COLO829 (cell line): Measurements from ENCODE around the gene ZNF28.
"Not testable (repeated sequence)": the region's sequence is repeated elsewhere in the genome, so short reads cannot be mapped to it uniquely, and the experiment has no call there.

Experiments used
- DNase-seq: peaks from one replicate; pipeline ENCODE4 v3.0.0; 2012; ENCODE audit warnings: low spot score

Gene ZNF28

DNA sequence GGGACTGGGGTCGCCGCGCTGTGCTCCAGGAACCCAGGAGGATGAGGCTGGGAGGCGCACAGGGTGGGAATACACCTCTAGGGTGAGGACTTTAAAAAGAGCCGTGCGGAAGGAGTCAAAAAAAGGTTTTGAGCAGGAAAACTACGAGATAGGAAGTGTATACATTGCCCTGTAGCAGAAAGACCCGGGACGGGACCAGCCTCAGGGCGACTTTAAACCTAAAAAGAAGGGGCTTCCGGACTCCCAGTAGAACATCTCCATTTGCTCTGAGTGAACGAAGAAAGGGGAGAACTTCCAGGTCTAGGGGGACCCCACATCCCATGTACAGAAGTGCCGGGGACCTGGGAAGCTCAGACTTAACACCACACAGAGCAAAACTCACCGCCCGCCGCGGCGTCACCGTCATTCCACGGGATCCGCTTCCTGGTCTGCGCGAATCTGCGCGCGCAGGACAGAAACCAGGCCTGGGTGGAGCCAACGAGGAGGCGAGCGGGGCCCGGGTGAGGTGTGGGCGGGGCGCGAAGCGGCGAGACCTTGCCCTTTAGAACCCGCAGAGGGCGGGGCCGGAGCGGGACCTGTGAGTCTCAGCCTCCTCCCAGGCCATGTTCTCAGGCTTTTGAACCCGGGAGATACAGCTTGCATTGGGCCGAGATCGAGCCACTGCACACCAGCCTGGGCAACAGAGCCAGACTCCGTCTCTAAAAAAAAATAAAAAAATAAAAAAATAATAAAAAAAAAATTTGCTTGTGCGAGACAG, at the start of gene ZNF28:
Gene ZNF28 (minus strand): TSS at position 430 of the 757 bp plus-strand sequence. CDS start 3,675 bp downstream, outside the sequence.
- DNase-seq, result not testable (repeated sequence)

DNA sequence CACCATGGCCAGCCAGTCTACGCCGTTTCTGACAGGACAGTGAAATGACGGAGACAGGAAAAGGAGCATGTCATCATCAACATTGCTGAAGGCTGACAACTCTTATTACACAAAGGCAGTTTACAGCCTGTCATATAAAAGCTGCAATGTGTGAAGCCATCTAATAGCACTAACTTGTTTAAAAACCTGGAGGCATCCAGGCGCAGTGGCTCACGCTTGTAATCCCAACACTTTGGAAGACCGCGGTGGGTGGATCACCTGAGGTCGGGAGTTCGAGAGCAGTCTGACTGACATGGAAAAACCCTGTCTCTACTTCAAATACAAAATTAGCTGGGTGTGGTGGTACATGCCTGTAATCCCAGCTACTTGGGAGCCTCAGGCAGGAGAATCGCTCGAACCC, 46.6 kb upstream of the ZNF28 start:
- not testable (repeated sequence) for DNase-seq

DNA sequence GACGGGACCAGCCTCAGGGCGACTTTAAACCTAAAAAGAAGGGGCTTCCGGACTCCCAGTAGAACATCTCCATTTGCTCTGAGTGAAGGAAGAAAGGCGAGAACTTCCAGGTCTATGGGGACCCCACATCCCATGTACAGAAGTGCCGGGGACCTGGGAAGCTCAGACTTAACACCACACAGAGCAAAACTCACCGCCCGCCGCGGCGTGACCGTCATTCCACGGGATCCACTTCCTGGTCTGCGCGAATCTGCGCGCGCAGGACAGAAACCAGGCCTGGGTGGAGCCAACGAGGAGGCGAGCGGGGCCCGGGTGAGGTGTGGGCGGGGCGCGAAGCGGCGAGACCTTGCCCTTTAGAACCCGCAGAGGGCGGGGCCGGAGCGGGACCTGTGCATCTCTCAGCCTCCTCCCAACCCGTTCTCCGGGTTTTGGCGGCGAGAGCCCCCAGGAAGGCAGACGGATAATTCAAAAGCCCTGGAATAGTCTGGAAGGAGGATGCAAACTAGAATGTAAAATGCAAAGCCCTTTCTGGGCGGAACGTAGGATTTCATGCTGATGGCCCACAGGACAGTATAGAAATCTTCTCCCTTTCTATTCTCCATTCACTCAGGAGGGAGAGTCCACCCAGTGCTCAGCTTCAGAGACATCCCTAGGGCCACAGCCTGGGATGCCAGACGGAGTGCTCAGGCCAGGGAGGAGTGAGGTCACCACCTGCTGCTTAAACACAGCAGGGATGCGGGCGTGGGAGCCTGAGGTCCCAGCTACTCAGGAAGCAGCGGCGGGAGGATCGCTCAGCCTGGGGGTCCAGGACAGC, 36.2 kb upstream of the ZNF28 start, which contains the start of gene ZNF468:
Gene ZNF468 (minus strand): TSS at position 242 of the 814 bp plus-strand sequence. CDS start 3,347 bp downstream, outside the sequence.
- DNase-seq, result not testable (repeated sequence)

DNA sequence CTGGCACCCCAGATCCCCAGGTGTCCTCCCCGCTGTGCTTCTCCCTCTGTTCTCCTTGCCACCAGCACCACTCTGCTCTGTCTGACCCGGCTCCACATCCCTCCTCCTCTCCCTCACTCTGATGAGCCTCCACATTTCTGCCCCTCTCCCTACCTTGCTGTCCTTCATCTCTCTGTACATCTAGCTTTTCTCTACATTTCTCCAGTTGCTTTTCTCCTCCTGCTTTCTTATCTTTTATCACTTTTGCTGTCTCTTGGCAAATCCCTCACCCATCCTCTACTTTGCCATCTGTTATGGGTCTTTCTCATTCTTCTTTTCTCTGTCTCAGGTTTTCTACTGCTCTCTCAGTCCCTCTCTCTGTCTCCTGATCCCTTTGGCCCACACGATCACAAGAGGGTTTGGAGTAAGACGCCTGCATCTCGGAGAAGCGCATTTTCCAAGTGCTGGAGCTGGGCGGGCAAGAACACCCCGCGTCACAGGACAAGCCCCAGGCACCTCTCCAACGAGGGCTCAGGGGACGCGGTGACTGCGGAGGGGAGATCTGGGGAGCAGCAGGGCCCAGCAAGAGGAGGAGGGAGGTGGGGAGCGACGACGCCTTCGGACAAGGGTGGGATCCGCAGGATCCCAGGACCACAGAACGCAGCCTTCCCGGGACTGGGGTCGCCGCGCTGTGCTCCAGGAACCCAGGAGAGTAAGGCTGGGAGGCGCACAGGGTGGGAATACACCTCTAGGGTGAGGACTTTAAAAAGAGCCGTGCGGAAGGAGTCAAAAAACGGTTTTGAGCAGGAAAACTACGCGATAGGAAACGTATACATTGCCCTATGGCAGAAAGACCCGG, 35.3 kb upstream of the ZNF28 start:
- not testable (repeated sequence) for DNase-seq

DNA sequence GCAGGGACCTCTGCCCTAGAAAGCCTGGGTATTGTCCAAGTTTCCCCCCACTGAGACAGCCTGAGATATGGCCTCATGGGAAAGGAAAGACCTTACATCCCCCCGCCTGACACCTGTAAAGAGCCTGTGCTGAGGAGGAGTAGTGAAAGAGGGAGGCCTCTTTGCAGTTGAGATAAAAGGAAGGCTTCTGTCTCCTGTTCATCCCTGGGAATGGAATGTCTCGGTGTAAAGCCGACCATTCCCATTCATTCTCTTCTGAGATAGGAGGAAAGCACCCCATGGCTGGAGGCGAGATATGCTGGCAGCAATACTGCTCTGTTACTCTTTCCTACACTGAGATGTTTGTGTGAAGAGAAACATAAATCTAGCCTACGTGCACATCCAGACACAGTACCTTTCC, 25.9 kb upstream of the ZNF28 start:
- not testable (repeated sequence) for DNase-seq

DNA sequence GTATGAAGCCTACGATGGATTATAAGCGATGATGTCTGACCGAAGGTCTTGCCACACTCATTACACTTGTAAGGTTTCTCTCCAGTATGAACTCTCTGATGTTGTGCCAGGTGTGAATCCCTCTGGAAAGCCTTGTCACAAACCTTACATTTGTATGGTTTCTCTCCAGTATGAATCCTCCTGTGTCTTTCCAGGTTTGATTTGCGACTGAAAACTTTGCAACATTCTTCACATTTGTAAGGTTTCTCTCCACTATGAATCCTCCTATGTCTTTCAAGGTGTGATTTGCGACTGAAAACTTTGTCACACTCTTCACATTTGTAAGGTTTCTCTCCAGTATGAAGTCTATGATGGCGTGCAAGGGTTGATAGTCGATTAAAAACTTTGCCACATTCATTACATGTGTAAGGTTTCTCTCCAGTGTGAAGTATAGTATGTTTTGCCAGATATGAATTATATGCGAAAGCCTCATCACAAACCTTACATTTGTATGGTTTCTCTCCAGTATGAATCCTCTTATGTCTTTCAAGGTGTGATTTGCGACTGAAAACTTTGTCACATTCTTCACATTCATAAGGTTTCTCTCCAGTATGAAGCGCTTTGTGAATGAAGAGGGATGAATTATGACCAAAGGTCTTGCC, 19.5 kb upstream of the ZNF28 start:
- DNase-seq, result not testable (repeated sequence)

DNA sequence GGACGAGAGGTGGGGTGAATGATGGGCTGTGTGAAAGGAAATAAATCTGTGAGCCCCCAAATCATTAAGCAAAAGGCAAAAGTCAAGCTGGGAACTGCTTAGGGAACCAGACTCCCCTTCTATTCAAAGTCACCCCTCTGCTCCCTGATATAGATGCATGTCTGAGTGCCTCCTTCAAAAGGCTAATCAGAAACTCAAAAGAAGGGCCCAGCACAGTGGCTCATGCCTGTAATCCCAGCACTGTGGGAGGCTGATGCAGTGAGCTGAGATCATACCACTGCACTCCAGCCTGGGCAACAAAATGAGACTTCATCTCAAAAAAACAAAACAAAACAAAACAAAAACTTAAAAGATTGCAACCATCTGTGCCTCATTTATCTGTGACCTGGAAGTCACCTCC, 12.9 kb upstream of the ZNF28 start:
- DNase-seq, result not testable (repeated sequence)

DNA sequence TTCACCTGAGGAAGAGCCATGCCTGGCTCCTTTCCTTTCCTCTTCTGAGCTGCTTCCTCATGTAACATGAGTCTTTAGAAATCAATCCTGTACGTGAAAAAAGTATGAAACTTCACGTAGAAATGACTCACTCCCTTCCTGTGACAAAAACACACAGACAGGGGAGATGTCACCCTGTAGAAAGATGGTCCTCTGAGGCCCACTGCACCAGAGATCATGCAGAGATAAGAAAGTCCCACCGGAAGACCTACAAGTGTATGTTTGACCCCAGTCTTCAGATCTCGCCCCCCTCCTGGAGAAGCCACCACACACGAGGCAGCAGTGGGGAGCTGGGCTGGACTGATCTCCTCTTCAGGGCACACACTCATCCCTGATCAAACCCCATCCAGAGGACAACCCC, 12.1 kb upstream of the ZNF28 start:
- DNase-seq, result not testable (repeated sequence)

DNA sequence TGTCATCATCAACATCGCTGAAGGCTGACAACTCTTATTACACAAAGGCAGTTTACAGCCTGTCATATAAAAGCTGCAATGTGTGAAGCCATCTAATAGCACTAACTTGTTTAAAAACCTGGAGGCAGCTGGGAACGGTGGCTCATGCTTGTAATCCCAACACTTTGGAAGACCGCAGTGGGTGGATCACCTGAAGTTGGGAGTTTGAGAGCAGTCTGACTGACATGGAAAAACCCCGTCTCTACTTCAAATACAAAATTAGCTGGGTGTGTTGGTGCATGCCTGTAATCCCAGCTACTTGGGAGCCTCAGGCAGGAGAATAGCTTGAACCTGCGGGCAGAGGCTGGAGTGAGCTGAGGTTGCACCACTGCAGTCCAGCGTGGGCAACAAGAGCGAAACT, 8.4 kb upstream of the ZNF28 start:
- DNase-seq, result not testable (repeated sequence)

DNA sequence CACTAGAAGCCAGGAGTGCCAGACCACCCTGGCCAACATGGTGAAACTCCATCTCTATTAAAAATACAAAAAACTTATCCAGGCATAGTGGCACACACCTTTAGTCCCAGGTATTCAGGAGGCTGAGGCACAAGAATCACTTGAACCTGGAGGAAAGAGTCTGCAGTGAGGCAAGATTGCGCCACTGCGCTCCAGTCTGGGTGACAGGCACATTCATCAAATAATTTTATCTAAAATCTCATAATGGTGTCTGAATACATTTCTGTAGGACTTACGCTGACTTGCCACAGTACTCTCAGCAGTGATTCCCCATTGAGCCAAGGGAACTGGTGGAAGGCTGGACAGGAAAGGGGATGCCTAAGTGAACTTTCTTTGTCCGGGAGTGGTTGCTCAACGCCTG, 4.3 kb upstream of the ZNF28 start:
- no peak for DNase-seq

DNA sequence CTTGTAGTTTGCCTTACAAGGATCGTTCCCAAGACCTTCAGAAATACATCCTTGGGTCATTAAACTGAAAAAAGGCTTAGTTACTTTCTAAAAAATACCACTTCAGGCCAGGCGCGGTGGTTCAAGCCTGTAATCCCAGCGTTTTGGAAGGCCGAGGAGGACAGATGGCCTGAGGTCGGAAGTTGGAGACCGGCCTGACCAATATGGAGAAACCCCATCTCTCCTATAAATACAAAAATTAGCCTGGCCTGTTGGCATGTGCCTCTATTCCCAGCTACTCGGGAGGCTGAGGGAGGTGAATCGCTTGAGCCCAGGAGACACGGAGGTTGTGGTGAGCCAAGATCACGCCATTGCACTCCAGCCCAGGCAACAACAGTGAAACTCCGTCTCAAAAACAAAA, 2.2 kb upstream of the ZNF28 start:
- no peak for DNase-seq

DNA sequence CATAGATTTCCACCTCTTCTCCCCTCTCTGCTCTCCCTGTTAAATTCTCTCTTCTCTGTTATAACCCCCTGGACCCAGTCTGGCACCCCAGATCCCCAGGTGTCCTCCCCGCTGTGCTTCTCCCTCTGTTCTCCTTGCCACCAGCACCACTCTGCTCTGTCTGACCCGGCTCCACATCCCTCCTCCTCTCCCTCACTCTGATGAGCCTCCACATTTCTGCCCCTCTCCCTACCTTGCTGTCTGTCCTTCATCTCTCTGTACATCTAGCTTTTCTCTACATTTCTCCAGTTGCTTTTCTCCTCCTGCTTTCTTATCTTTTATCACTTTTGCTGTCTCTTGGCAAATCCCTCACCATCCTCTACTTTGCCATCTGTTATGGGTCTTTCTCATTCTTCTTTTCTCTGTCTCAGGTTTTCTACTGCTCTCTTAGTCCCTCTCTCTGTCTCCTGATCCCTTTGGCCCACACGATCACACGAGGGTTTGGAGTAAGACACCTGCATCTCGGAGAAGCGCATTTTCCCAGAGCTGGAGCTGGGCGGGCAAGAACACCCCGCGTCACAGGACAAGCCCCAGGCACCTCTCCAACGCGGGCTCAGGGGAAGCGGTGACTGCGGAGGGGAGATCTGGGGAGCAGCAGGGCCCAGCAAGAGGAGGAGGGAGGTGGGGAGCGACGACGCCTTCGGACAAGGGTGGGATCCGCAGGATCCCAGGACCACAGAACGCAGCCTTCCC, 795 bp downstream of the ZNF28 start:
- not testable (repeated sequence) for DNase-seq

DNA sequence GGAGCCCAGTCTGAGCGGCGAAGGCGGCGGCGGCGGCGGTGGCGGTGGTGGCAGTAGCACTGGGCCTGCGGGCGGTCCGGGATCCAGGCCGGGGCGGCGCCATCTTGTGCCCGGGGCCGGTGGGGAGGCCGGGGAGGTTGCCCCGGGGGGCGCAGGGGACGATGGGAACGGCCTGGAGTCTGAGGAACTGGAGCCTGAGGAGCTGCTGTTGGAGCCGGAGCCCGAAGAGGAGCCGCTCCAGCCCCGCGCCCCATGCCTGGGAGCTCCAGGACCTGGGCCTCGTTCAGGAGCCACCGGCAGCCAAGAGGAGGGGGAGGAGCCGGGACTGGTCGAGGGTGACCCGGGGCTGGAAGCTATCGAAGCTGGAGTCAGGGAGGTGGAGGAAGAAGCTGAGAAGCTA, 11.6 kb downstream of the ZNF28 start:
- no peak for DNase-seq

DNA sequence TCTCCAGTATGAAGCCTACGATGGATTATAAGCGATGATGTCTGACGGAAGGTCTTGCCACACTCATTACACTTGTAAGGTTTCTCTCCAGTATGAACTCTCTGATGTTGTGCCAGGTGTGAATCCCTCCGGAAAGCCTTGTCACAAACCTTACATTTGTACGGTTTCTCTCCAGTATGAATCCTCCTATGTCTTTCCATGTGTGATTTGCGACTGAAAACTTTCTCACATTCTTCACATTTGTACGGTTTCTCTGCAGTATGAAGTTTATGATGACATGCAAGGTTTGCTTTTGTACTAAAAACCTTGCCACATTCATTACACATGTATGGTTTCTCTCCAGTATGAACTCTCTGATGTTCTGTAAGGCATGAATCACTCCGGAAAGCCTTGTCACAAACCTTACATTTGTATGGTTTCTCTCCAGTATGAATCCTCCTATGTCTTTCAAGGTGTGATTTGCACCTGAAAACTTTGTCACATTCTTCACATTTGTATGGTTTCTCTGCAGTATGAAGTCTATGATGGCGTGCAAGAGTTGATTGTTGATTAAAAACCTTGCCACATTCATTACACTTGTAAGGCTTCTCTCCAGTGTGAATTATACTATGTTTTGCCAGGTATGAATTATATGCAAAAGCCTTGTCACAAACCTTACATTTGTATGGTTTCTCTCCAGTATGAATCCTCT, 21.3 kb downstream of the ZNF28 start:
- not testable (repeated sequence) for DNase-seq

DNA sequence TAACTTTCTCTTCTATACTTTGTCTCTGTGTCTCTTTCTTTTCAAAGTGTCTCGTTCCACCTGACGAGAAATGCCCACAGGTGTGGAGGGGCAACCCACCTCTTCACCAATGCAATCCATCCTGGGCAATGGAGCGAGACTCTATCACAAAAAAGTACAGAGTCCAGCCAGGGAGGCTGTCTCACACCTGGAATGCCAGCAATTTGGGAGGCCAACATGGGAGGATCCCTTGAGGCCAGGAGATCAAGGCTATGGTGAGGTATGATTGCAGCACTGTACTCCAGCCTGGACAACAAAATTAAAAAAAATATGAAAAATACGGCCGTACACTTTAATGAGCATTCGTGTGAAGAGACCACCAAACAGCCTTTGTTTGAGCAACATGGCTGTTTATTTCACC, 32.0 kb downstream of the ZNF28 start:
- no peak for DNase-seq

DNA sequence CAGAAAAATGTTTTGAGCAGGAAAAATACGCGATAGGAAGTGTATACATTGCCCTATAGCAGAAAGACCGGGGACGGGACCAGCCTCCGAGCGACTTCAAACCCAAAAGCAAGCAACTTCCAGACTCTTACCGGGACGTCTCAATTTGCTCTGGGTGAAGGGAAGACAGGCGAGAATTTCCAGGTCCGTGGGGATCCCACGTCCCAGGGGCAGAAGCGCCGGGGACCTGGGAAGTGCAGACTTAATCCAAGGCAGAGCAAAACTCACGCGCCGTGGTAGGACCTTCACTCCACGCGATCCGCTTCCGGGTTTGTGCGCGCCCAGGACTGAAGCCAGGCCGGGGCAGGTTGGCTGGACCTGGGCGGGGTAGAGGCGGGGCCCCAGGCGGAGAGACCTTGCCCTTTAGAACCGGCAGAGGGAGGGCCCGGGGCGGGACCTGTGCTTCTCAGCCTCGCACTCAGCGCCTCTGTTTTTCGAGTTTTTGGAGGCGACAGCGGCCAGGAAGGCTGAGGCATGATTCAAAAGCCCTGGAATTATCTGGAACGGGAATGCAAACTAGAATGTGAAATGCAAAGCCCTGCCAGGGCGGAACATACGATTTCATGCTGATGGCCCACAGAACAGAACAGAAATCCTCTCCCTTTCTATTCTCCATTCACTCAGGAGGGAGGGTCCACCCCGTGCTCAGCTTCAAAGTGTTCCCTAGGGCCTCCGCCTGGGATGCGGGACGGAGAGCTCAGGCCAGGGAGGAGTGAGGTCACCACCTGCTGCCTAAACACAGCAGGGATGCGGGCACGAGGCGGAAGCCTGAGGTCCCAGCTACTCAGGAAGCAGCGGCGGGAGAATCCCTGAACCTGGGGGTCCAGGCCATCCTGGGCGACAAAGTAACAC, 34.7 kb downstream of the ZNF28 start, which contains the start of gene ZNF600:
Gene ZNF600 (minus strand): TSS at position 328 of the 891 bp plus-strand sequence. CDS start 7,903 bp downstream, outside the sequence.
- DNase-seq, result peak; percentile 1

DNA sequence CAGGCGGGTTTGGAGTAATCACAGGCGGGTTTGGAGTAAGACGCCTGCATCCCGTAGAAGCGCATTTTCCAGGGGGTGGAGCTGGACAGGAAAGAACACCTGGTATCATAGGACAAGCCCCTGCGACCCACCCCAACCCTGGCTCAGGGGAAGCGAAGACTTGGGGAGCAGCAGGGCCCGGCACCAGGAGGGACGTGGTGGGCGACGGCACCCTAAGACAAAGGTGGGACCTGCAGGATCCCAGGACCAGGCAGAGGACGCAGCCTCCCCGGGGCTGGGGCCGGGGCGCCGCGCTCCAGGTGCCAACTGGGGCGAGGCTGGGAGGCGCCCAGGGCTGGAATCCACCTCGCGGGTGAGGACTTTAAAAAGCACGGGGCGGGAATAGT, 35.4 kb downstream of the ZNF28 start:
- DNase-seq, result no peak

DNA sequence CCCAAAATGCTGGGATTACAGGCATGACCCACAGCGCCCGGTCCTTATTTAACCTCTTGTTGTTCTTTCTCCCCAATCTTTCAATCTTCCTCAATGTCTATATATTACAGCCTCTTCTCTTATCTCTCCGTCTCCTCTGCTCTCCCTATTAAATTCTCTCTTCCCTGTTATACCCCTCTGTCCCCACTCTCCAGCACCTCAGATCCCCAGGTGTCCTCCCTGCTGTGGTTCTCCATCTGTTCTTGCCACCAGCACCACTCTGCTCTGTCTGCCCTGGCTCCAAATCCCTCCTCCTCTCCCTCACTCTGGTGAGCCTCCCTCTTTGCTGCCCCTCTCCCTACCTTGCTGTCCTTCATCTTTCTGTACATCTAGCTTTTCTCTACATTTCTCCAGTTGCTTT, 35.9 kb downstream of the ZNF28 start:
- no peak for DNase-seq

DNA sequence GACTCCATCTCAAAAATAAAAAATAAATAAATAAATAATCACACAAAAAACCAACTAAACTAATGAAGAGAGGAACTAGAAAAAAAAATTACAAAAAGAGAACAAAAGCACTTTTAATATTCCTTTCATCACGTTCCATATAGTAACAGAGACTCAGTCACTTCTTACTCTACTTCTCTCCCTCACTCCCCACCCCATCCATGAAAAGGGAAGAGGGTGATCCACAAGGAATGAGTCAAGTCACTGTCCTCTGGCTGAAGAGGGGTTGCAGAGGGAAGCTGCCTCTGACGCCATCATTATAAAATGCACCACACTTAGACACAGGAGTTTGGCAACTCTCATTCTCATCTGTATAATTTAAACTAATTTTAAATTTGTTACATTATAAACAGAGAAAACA, 38.6 kb downstream of the ZNF28 start:
- DNase-seq, result not testable (repeated sequence)
